ENCODE results near the gene SLC26A4.

The SLC26A4 gene

DNA sequence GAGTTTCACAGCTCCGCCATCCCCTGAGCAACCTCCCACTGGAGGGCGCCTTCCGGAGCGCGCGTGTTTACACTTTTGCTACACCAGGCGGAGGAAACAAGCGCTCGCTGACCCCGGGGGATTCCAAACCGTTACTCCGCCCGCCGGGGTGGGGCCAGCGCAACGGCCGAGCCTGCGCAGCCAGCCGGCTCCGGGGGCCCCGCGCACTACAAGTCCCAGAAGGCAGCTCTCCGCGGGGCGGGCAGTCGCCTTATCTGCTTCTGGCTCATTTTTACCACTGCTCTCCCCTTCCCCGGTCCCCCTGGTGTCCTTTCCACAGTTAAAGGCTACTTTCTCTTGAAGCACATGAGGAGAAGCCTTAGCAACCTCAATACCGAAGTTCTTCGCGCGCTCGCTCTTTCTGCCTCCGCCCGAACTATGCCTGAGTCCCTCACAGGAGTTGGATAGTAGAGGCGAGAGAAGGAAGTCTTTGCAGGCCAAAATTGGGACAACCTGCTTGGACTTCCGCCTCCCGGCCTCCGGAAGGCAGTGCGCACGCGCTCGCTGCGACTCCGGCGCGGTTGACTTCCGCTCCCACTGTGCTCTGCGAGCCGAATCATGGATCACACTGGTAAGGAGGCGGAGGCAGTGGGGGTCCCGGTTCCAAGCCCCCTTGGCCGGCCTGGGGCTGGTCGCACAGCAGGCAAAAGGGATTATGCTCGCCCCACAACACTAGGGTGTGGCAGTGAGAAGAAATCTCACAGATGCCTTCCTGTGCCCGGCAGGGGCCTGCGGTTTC lies 83.1 kb downstream of the SLC26A4 start, which contains the start of gene CBLL1:
Gene CBLL1, plus strand, starts transcription at position 576 of the 778 bp plus-strand sequence. Its CDS starts 22 bp downstream, at position 598.
- peak; percentile 76 for DNase-seq (ENCODE audit: low read depth)
- TF ChIP-seq, protein P1, sequence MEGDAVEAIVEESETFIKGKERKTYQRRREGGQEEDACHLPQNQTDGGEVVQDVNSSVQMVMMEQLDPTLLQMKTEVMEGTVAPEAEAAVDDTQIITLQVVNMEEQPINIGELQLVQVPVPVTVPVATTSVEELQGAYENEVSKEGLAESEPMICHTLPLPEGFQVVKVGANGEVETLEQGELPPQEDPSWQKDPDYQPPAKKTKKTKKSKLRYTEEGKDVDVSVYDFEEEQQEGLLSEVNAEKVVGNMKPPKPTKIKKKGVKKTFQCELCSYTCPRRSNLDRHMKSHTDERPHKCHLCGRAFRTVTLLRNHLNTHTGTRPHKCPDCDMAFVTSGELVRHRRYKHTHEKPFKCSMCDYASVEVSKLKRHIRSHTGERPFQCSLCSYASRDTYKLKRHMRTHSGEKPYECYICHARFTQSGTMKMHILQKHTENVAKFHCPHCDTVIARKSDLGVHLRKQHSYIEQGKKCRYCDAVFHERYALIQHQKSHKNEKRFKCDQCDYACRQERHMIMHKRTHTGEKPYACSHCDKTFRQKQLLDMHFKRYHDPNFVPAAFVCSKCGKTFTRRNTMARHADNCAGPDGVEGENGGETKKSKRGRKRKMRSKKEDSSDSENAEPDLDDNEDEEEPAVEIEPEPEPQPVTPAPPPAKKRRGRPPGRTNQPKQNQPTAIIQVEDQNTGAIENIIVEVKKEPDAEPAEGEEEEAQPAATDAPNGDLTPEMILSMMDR (IDR thresholded peaks at IDR 0.05; ENCODE audit: control insufficient read depth, insufficient read depth, low read depth, low read length, missing control alignments): peak; percentile 82

DNA sequence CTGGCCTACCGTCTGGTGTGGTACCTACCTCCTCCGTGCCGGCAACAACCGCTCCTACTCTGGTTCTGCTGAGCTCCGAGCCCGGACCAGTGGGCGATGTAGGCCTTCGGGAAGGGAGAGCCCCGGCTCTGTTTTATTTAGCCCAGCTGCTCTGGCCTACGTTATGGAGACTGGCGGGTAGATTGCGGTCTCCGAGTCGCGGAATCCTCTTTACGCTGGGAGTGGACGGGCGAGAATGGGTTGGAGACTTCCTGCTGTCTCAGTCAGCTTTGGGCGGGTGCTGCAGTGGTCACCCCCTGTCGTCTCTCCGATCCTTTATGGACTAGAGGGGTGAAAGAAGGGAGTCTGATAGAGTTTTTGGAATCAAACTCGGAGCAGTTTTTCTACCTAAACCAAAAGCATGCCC lies 83.7 kb downstream of the SLC26A4 start:
- TF ChIP-seq, protein P1 (IDR thresholded peaks at IDR 0.05; ENCODE audit: control insufficient read depth, insufficient read depth, low read depth, low read length, missing control alignments): no peak
- peak overlapping the region; percentile 90 for H3K4me3 ChIP-seq (ENCODE audit: control insufficient read depth, low read depth, low read length)
- DNase-seq (ENCODE audit: low read depth): no peak

More for the DNA sequence above, 83.1 kb downstream of the SLC26A4 start, which contains the start of gene CBLL1:
- H3K4me3 ChIP-seq (ENCODE audit: control insufficient read depth, low read depth, low read length): peak within 1 kb of the TSS; percentile 90

DNA sequence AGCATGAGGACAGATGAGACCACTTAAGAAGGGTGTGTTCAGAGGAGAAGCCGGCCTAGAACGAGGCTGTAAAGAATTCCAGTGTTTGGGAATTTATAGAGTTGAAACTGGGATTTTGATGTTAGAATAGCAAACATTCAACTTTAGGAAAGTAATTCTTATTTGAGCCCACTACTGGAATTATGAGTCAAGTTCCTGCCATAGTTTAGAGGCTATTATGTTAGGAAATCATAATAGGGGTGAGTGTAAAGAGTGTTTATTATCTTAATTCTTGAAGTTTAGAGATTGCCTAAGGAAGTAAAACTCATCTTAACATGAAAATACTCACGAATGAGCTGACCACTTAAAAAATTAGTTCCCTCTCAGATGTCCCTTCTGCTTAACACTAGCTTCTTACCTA lies 85.4 kb downstream of the SLC26A4 start:
- H3K4me3 ChIP-seq (ENCODE audit: control insufficient read depth, low read depth, low read length): no peak overlapping the region
- DNase-seq (ENCODE audit: low read depth): no peak
- TF ChIP-seq, protein P1 (IDR thresholded peaks at IDR 0.05; ENCODE audit: control insufficient read depth, insufficient read depth, low read depth, low read length, missing control alignments): no peak

DNA sequence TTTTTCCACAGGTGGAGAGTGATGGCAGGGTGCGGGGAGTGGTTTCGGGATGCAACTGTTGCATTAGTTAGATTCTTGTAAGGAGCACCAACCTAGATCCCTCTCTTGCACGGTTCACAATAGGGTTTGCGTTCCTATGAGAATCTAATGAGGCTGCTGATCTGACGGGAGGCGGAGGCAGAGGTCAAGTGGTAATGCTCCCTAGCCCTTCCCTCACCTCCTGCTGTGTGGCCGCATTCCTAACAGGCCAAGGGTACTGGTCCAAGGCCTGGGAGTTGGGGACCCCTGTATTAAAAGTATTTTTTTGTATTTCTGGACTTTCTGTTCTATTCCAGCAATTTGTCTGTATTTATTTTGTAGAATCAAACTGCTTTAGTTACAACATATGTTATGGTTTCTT lies 90.5 kb downstream of the SLC26A4 start:
- no peak overlapping the region for H3K4me3 ChIP-seq (ENCODE audit: control insufficient read depth, low read depth, low read length)
- TF ChIP-seq, protein P1 (IDR thresholded peaks at IDR 0.05; ENCODE audit: control insufficient read depth, insufficient read depth, low read depth, low read length, missing control alignments): no peak
- no peak for DNase-seq (ENCODE audit: low read depth)

DNA sequence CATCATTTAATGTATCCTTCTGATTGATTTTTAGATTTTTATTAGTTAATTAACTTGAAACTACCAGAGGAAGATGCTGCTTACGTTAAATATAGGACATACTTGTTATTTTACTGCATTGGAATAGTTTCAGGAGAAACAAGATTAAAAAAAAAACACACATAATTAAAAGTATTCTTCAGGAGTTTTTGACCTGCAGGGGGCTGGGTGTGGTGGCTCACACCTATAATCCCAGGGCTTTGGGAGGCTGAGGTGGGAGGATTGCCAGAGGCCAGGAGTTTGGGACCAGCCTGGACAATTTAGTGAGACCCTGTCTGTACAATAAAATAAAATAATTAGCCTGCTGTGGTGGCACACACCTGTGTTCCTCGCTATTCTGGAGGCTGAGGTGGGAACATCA lies 94.0 kb downstream of the SLC26A4 start:
- DNase-seq (ENCODE audit: low read depth): no peak
- TF ChIP-seq, protein P1 (IDR thresholded peaks at IDR 0.05; ENCODE audit: control insufficient read depth, insufficient read depth, low read depth, low read length, missing control alignments): peak; percentile 14
- no peak overlapping the region for H3K4me3 ChIP-seq (ENCODE audit: control insufficient read depth, low read depth, low read length)

DNA sequence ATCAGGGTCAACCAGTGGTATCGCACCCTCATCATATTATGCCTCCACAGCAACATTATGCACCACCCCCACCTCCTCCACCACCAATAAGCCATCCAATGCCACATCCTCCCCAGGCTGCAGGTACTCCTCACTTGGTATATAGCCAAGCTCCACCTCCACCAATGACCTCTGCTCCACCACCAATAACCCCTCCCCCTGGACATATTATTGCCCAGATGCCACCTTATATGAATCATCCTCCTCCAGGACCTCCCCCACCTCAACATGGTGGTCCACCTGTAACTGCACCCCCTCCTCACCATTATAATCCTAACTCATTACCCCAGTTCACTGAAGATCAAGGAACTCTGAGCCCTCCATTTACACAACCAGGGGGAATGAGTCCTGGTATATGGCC lies 98.0 kb downstream of the SLC26A4 start:
- TF ChIP-seq, protein P1 (IDR thresholded peaks at IDR 0.05; ENCODE audit: control insufficient read depth, insufficient read depth, low read depth, low read length, missing control alignments): no peak
- H3K4me3 ChIP-seq (ENCODE audit: control insufficient read depth, low read depth, low read length): no peak overlapping the region
- no peak for DNase-seq (ENCODE audit: low read depth)
